HCT116 (cell line): ENCODE data around the gene USP24. TPM values are rescaled to one million over a fixed set of nuclear protein-coding genes. Genes with fewer than 3 reads are reported as not detected.

Experiments
- ATAC-seq: fragments of 200-7000 bp; cut with Tn5 transposase; 2 replicates; pipeline ENCODE4 v1.9.1; 2020; ENCODE audit warnings: mild to moderate bottlenecking, moderate library complexity
- BruUV-seq: library from RNA; stranded (reverse); fragments of 400-500 nt; replicated peaks from 2 replicates; lab custom pipeline; 2021; lab: Mats Ljungman, UMichigan
- CTCF ChIA-PET: fragments of 300-600 bp; sonication (Branson Sonifier 250); formaldehyde crosslinking; loops from one replicate; lab custom pipeline; 2021; ENCODE audit warnings: antibody characterized with exemption; lab: Charles Lee
- POLR2A ChIA-PET: fragments of 300-600, 350-600 bp; sonication (Branson Sonifier 250); formaldehyde crosslinking; loops from one replicate; lab custom pipeline; 2021; ENCODE audit warnings: antibody characterized with exemption; lab: Charles Lee
- RAD21 ChIA-PET, 2 experiments: fragments of 300-600 bp; sonication (Branson Sonifier 250); formaldehyde crosslinking; loops; one replicate each; lab custom pipeline; 2023; ENCODE audit warnings: low total read pairs in 2 of 2; ENCODE audit not compliant: uncharacterized antibody in 2 of 2, unreplicated experiment in 2 of 2, low non-redundant PET in 1 of 2; lab: Charles Lee
- DNase-seq: peaks from one replicate; pipeline ENCODE4 v3.0.0-alpha.2; 2010; ENCODE audit warnings: low read depth, low spot score
- H2AFZ ChIP-seq: fragments of 200-600 bp; shearing (Covaris generic), sonication (generic); 2 replicates; pipeline ENCODE4 v1.6.1; 2017; ENCODE audit warnings: low read depth, mixed run types, mixed read lengths, antibody characterized with exemption, low read length; ENCODE audit not compliant: poor library complexity, severe bottlenecking
- H3K27ac ChIP-seq: 2 replicates; pipeline ENCODE4 v1.5.1; 2012; ENCODE audit warnings: low read depth, low read length
- H3K27me3 ChIP-seq: fragments of 200-600 bp; sonication (generic); 2 replicates; pipeline ENCODE4 v1.6.1; 2016; ENCODE audit warnings: mixed run types, low read length, mixed read lengths; ENCODE audit not compliant: insufficient read depth
- H3K36me3 ChIP-seq, 2 experiments: fragments of 200-500 bp in 1 of 2; fragments of 200-600 bp in 1 of 2; sonication (Bioruptor generic) in 1 of 2; sonication (generic) in 1 of 2; 2 replicates each; pipeline versions ENCODE4 v1.5.1 to v1.6.1; 2014 to 2016; ENCODE audit warnings: low read length in 2 of 2, inconsistent platforms in 1 of 2, mixed read lengths in 1 of 2, mixed run types in 1 of 2; ENCODE audit not compliant: insufficient read depth in 2 of 2, control insufficient read depth in 1 of 2
- H3K4me1 ChIP-seq, 2 experiments: fragments of 200-600 bp in 1 of 2; sonication (generic) in 1 of 2; 2 replicates each; pipeline versions ENCODE4 v1.5.1 to v1.6.1; 2012 to 2017; ENCODE audit warnings: low read length in 2 of 2, inconsistent platforms in 1 of 2, mild to moderate bottlenecking in 1 of 2, mixed read lengths in 1 of 2, mixed run types in 1 of 2, moderate library complexity in 1 of 2; ENCODE audit not compliant: insufficient read depth in 2 of 2, control insufficient read depth in 1 of 2
- H3K4me2 ChIP-seq: fragments of 200-600 bp; sonication (generic); 2 replicates; pipeline ENCODE4 v1.6.1; 2017; ENCODE audit warnings: mixed run types, low read length, mixed read lengths
- H3K4me3 ChIP-seq, 2 experiments: fragments of 200-600 bp in 1 of 2; sonication (generic) in 1 of 2; replicated peaks in 1 of 2; 2 replicates each; pipeline ENCODE4 v1.5.1; 2011 to 2016; ENCODE audit warnings: low read length in 2 of 2, control low read depth in 1 of 2, low read depth in 1 of 2, mild to moderate bottlenecking in 1 of 2, mixed read lengths in 1 of 2, mixed run types in 1 of 2
- H3K79me2 ChIP-seq: fragments of 200-600 bp; sonication (generic); 2 replicates; pipeline ENCODE4 v1.6.1; 2017; ENCODE audit warnings: mild to moderate bottlenecking, mixed run types, low read length, moderate library complexity, mixed read lengths; ENCODE audit not compliant: insufficient read depth
- H3K9ac ChIP-seq: fragments of 200-600 bp; sonication (generic); 2 replicates; pipeline ENCODE4 v1.6.1; 2016; ENCODE audit warnings: low read length, mixed read lengths
- H3K9me2 ChIP-seq: fragments of 200-600 bp; sonication (generic), shearing (Covaris generic); 2 replicates; pipeline ENCODE4 v1.6.1; 2017; ENCODE audit warnings: mixed run types, mild to moderate bottlenecking, moderate library complexity; ENCODE audit not compliant: insufficient read depth
- H3K9me3 ChIP-seq, 2 experiments: fragments of 200-500 bp in 1 of 2; fragments of 200-600 bp in 1 of 2; sonication (Bioruptor generic) in 1 of 2; sonication (generic) in 1 of 2; 2 replicates each; pipeline ENCODE4 v1.6.1; 2014 to 2017; ENCODE audit warnings: low read length in 2 of 2, mixed read lengths in 2 of 2, inconsistent platforms in 1 of 2, low read depth in 1 of 2, mild to moderate bottlenecking in 1 of 2, mixed run types in 1 of 2, moderate library complexity in 1 of 2; ENCODE audit not compliant: control insufficient read depth in 1 of 2, insufficient read depth in 1 of 2
- H4K20me1 ChIP-seq: fragments of 200-600 bp; sonication (generic), shearing (Covaris generic); 2 replicates; pipeline ENCODE4 v1.6.1; 2017; ENCODE audit warnings: mixed run types, mild to moderate bottlenecking, moderate library complexity; ENCODE audit not compliant: insufficient read depth
- CBX3 ChIP-seq: IDR thresholded peaks from 2 replicates; pipeline ENCODE4 v1.6.1; 2012; ENCODE audit warnings: low read depth
- EZH2phosphoT487 ChIP-seq: fragments of 200-600 bp; IDR thresholded peaks from 2 replicates; pipeline ENCODE4 v1.6.1; 2018; ENCODE audit warnings: antibody characterized with exemption, borderline replicate concordance
- JUND ChIP-seq: IDR thresholded peaks from 2 replicates; pipeline ENCODE4 v1.6.1; 2012
- POLR2A ChIP-seq: IDR thresholded peaks from 2 replicates; pipeline ENCODE4 v1.7.0; 2011; ENCODE audit warnings: borderline replicate concordance; ENCODE audit not compliant: insufficient read depth, insufficient read length; ENCODE audit errors: extremely low read depth
- POLR2AphosphoS5 ChIP-seq: IDR thresholded peaks from 2 replicates; pipeline ENCODE4 v1.6.1; 2011; ENCODE audit warnings: mild to moderate bottlenecking, low read depth, low read length, moderate library complexity
- SP1 ChIP-seq: IDR thresholded peaks from 2 replicates; pipeline ENCODE4 v1.6.1; 2012; ENCODE audit warnings: low read depth
- SRF ChIP-seq: IDR thresholded peaks from 2 replicates; pipeline ENCODE4 v1.6.1; 2012; ENCODE audit warnings: low read depth
- YY1 ChIP-seq: IDR thresholded peaks from 2 replicates; pipeline ENCODE4 v1.6.1; 2011; ENCODE audit warnings: low read length, low read depth, moderate library complexity, mild to moderate bottlenecking; ENCODE audit not compliant: insufficient replicate concordance; ENCODE audit errors: extremely low read depth
- ZFX ChIP-seq: fragments of 450-650 bp; IDR thresholded peaks from 2 replicates; pipeline ENCODE4 v1.6.1; 2017
- intact Hi-C: fragments of 100-400 bp; cut with micrococcal nuclease; formaldehyde crosslinking; loops from 2 replicates; pipeline ENCODE4 v1.10.0; 2022
- total RNA-seq: library from RNA; stranded (reverse); gene quantifications from one replicate; pipeline ENCODE4 v1.2.1, GENCODE V29; 2021; ENCODE audit not compliant: unreplicated experiment
- TF ChIP-seq, protein P1 (sequence below), 3 experiments: fragments of 200-600 bp in 1 of 3; sonication (generic) in 1 of 3; IDR thresholded peaks in 2 of 3; conservative IDR thresholded peaks in 1 of 3; 2 replicates each; pipeline ENCODE4 v1.5.1; 2012 to 2017; ENCODE audit warnings: low read depth in 2 of 3, low read length in 2 of 3, antibody characterized with exemption in 1 of 3, borderline replicate concordance in 1 of 3, control low read depth in 1 of 3, mild to moderate bottlenecking in 1 of 3, mixed read lengths in 1 of 3, mixed run types in 1 of 3, moderate library complexity in 1 of 3; ENCODE audit not compliant: insufficient read depth in 1 of 3

The USP24 gene
- total RNA-seq, 1 experiment from 2014 or later, result 34.2 TPM

DNA sequence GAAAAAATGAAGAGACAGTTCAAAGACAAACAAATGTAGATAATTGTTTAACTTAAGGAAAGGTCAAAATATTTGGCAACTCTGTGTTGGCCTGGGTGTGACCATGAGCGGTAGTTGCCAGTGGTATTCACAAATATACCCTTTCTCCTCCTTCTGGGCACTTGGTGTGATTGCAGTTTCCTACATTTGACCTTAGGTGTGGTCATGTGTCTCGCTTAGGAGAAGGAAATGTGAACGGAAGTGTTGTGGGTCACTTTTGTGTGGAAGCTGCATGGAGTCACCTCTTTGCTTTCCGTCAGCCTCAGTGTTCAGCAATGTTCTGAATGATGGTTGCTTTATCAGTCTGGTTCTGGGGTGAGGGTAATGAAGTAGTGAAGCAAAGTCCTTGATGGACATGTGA lies 179.3 kb downstream of the USP24 start:
- Histone ChIP-seq H4K20me1 (no peaks in the 10 kb centered on the region), H2AFZ (peak overlapping the region; percentile 18), H3K27me3 (no peaks in the 10 kb centered on the region), H3K27ac (no peak overlapping the region), H3K36me3 (no peaks in the 10 kb centered on the region), H3K9me3 (no peaks in the 10 kb centered on the region), H3K4me3 (no peak overlapping the region), H3K79me2 (peaks cover 2% of the 10 kb centered on the region; the same call in 1 of the 2 replicates), H3K4me2 (peak overlapping the region; percentile 24), H3K9ac (no peak overlapping the region), H3K4me1 (peaks cover 14 to 42% of the 10 kb centered on the region in 2 experiments; a peak in 3 of 4 replicates), H3K9me2 (no peaks in the 10 kb centered on the region)
- CTCF ChIA-PET, result interaction anchor here (1.6 to 6.1 kb wide), 2 partner anchors 14 to 86 kb away, joined by 3 to 24 read pairs; no protein-coding TSS in a partner anchor
- TF ChIP-seq SP1 (no peak), JUND (no peak)
- TF ChIP-seq, protein P1, sequence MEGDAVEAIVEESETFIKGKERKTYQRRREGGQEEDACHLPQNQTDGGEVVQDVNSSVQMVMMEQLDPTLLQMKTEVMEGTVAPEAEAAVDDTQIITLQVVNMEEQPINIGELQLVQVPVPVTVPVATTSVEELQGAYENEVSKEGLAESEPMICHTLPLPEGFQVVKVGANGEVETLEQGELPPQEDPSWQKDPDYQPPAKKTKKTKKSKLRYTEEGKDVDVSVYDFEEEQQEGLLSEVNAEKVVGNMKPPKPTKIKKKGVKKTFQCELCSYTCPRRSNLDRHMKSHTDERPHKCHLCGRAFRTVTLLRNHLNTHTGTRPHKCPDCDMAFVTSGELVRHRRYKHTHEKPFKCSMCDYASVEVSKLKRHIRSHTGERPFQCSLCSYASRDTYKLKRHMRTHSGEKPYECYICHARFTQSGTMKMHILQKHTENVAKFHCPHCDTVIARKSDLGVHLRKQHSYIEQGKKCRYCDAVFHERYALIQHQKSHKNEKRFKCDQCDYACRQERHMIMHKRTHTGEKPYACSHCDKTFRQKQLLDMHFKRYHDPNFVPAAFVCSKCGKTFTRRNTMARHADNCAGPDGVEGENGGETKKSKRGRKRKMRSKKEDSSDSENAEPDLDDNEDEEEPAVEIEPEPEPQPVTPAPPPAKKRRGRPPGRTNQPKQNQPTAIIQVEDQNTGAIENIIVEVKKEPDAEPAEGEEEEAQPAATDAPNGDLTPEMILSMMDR (IDR thresholded peaks at IDR 0.05 in 2 of 3, conservative IDR thresholded peaks at IDR 0.05 in 1 of 3; ENCODE audit: borderline replicate concordance in 1 of 3, insufficient read depth in 1 of 3, low read depth in 2 of 3, low read length in 2 of 3), result peak; percentile 19 to 39 (median 34); a peak in 3 of 6 replicates
- POLR2A ChIA-PET, result no interaction called here
- ATAC-seq (no peak; the same call in 1 of the 2 replicates), DNase-seq (peak; percentile 34)
- intact Hi-C loops, result no loop called here
- BruUV-seq, result no TSS peak
- RAD21 ChIA-PET, result no interaction called here

DNA sequence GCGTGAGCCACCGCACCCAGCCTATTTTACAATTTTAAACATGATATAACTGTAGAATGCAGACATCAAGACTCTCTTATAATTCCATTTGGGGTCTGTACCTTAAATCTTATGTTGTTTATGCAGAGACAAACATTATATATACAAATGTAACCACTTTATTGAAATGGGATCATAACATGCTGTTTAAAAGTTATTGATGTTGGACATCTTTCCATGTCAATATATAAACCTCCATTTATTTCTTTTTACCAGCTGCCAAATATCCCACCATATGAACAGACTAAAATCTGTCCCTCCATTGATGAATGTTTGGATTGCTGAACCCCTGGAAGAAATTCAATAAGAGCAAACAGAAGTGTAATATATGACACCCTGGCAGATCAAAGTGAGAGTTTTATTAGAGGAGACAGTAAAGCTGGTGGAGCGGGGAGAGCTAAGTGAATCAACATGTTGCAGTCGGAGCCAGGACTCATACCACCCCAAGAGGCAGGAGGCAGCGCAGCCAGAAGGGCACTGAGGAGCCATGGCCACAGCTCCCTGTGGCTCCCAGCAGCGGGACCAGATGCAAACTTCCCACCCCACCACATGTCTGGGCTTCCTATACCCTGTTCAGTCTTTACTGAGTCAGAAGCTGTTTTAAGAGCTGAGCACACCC lies 180.6 kb downstream of the USP24 start:
- ATAC-seq (no peak), DNase-seq (no peak)
- Histone ChIP-seq H3K27ac (no peak overlapping the region), H4K20me1 (no peaks in the 10 kb centered on the region), H3K9ac (no peak overlapping the region), H3K36me3 (no peaks in the 10 kb centered on the region), H3K79me2 (no peaks in the 10 kb centered on the region), H3K9me3 (no peaks in the 10 kb centered on the region), H3K4me3 (no peak overlapping the region), H2AFZ (no peak overlapping the region), H3K27me3 (no peaks in the 10 kb centered on the region), H3K4me1 (peaks cover 14 to 29% of the 10 kb centered on the region in 2 experiments; a peak in 3 of 4 replicates), H3K4me2 (no peak overlapping the region), H3K9me2 (no peaks in the 10 kb centered on the region)
- ChIA-PET RAD21 (no interaction called here), CTCF (interaction anchor here (1.4 to 6.1 kb wide), 3 partner anchors 13 to 90 kb away, joined by 3 to 24 read pairs (median 4); no protein-coding TSS in a partner anchor), POLR2A (no interaction called here)
- TF ChIP-seq CBX3, result no peak
- no peak for TF ChIP-seq EZH2phosphoT487
- no peak for TF ChIP-seq SP1
- TF ChIP-seq YY1, result no peak
- TF ChIP-seq POLR2AphosphoS5, result no peak
- TF ChIP-seq POLR2A, result no peak
- no peak for TF ChIP-seq ZFX
- TF ChIP-seq SRF, result no peak
- BruUV-seq, result no TSS peak
- intact Hi-C loops, result no loop called here
